Neuron (in vitro differentiated cells): ENCODE measurements around the gene KIF12.
"Not testable (repeated sequence)": the region's sequence is repeated elsewhere in the genome, so short reads cannot be mapped to it uniquely, and the experiment has no call there.

Source experiments
- H2AFZ ChIP-seq: one replicate; pipeline ENCODE4 v1.6.1; 2013; ENCODE audit warnings: low read depth, mild to moderate bottlenecking, inconsistent platforms, low read length, moderate library complexity
- H3K27me3 ChIP-seq: one replicate; pipeline ENCODE4 v1.6.1; 2013; ENCODE audit warnings: low read length; ENCODE audit not compliant: insufficient read depth
- H3K36me3 ChIP-seq: one replicate; pipeline ENCODE4 v1.6.1; 2013; ENCODE audit warnings: low read length; ENCODE audit not compliant: insufficient read depth
- H3K4me1 ChIP-seq: one replicate; pipeline ENCODE4 v1.6.1; 2013; ENCODE audit warnings: low read length; ENCODE audit not compliant: insufficient read depth
- H3K4me3 ChIP-seq: 2 replicates; pipeline ENCODE4 v1.5.1; 2013; ENCODE audit warnings: mild to moderate bottlenecking, low read length, moderate library complexity
- H3K9me3 ChIP-seq: one replicate; pipeline ENCODE4 v1.6.1; 2013; ENCODE audit warnings: low read length

The KIF12 gene

DNA sequence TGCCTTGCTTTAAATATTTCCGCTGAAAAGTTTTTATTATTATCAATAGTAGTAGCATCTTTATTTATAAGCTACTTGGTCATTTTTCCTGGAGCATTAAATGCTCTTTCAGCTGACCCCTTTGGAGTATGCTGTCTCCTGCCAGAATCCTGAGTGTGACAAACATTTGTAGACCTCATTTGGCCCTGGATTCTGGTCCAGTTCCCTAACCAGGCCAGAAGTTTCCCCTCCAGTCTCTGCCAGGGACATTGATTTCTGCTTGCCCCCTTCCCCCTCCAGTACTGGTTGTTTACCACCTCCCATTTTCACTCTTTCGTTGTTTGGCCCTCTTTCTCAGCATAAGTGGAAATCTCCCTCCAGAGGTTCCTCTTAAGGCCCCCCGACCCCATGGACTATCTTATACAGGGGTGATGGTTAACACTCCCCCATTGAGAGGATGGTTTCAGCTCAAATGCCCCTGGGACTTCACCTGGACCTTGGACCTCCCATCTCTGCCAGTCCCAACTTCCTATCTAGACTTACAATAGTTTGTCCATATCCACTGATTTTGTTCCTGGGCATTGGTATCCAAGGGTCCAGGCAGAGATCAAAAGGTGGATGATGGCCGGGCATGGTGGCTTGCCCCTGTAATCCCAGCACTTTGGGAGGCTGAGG is 31.7 kb upstream of the KIF12 start:
- Histone ChIP-seq H2AFZ (no peak overlapping the region), H3K27me3 (peaks cover 19% of the 10 kb centered on the region), H3K36me3 (no peaks in the 10 kb centered on the region), H3K4me3 (no peak overlapping the region), H3K9me3 (peaks cover 6% of the 10 kb centered on the region), H3K4me1 (no peaks in the 10 kb centered on the region)

- no peak overlapping the region for H3K4me3 ChIP-seq
- peaks cover 6% of the 10 kb centered on the region for H3K9me3 ChIP-seq
- H3K4me1 ChIP-seq, result no peaks in the 10 kb centered on the region
- H2AFZ ChIP-seq, result no peak overlapping the region
- H3K27me3 ChIP-seq, result peaks cover 19% of the 10 kb centered on the region
- no peaks in the 10 kb centered on the region for H3K36me3 ChIP-seq
These were observed 31.0 kb upstream of the KIF12 start for GRCh38 chr9:114130141-114130540.

DNA sequence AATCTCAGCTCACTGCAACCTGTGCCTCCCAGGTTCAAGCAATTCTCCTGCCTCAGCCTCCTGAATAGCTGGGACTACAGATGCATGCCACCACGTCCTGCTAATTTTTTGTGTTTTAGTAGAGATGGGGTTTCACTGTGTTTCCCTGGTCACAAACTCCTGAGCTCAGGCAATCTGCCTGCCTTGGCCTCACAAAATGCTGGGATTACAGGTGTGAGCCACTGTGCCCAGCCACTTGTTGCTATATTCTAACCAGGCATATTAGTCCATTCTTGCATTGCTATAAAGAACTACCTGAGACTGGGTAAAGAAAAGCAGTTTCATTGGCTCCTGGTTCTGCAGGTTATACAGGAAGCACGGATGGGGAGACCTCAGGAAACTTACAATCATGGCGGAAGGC is 29.7 kb upstream of the KIF12 start:
- peaks cover 11% of the 10 kb centered on the region for H3K27me3 ChIP-seq
- not testable (repeated sequence) for H3K4me3 ChIP-seq

DNA sequence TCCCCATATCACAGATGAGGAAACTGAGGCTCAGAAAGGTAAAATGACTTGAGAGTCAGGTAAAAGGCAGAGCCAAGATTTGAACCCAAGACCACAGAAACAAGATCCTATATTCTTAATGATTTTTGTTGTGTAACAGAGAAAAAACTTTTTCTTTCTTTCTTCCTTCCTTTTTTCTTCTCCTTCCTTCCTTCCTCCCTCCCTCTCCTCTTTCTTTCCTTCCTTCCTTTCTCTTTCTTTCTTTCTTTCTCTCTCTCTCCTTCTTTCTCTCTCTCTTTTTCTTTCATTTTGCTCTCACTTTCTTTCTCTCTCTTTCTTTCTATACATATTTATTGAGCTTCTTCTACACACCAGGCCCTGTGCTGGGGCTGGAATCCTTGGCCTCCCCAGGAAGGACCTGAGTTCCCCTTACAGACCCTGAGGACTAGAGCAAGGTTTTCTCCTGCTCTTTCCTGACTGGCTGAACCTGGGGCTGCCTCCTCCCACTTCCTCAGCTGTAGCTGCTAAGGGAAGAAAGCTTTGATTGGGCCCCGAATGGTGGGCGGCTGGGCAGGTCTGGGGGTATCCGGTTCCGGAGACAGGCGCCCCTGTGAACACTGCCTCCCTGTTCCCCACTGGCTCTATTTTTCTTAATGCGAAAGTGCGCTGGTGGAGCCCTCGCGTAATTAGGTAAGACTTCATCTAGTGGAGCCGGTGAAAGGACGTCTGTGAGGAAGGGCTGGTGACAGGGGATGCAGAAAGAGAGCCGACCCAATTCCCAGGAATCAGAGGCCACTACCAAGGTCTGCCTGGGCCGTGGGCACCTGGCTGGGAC is 27.4 kb upstream of the KIF12 start:
- Histone ChIP-seq H3K4me3 (no peak overlapping the region), H3K36me3 (no peaks in the 10 kb centered on the region), H3K9me3 (peaks cover 6% of the 10 kb centered on the region), H3K27me3 (peaks cover 4% of the 10 kb centered on the region), H2AFZ (no peak overlapping the region), H3K4me1 (no peaks in the 10 kb centered on the region)

More for the DNA sequence above, 29.7 kb upstream of the KIF12 start:
- H3K4me1 ChIP-seq, H3K9me3 ChIP-seq, H2AFZ ChIP-seq, H3K36me3 ChIP-seq: not testable (repeated sequence)

- Histone ChIP-seq H3K9me3 (peaks cover 6% of the 10 kb centered on the region), H3K36me3 (no peaks in the 10 kb centered on the region), H2AFZ (no peak overlapping the region), H3K4me1 (no peaks in the 10 kb centered on the region), H3K4me3 (no peak overlapping the region), H3K27me3 (no peaks in the 10 kb centered on the region)
These were observed 26.5 kb upstream of the KIF12 start for GRCh38 chr9:114125476-114126013.

DNA sequence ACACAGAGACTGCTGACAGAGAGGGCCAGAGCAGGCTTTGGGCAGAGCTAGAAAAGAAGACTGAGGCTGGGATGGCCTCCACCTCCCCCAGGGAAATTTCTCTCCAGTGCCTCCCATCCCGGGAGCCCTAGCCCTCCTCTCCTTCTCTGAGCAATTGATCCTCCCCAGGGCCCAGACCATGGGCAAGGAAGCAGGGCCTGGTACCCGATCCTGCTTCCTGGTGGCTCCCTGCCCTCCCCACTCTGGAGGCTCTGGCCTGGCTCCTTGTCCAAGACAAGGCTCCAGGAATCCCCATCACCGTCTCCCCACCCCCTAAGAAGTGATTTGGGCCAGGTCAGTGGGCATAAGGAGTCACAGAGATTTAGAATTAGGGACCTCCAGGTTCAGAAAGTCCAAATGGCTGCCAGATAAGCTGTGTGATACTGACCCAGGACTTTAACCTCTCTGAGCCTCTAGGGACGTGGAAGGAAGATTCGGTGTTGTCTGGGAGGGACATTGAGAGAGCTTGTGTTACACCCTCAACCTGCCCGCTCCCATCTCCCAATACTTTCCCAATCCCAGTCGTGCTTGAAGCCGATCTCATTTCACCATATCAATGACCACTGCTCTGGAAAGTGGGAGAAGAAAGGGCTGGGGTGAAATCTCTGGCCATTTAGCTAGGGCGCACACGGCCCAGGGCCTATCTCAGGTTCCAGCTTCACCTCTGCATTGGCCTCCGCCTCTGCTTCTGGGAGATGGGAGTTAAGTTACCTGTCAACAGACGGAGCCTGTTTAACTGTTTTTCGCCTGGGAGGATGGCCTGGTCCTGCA is 25.8 kb upstream of the KIF12 start:
- Histone ChIP-seq H3K27me3 (no peaks in the 10 kb centered on the region), H3K4me3 (no peak overlapping the region), H3K36me3 (no peaks in the 10 kb centered on the region), H2AFZ (no peak overlapping the region), H3K4me1 (no peaks in the 10 kb centered on the region), H3K9me3 (peaks cover 6% of the 10 kb centered on the region)

DNA sequence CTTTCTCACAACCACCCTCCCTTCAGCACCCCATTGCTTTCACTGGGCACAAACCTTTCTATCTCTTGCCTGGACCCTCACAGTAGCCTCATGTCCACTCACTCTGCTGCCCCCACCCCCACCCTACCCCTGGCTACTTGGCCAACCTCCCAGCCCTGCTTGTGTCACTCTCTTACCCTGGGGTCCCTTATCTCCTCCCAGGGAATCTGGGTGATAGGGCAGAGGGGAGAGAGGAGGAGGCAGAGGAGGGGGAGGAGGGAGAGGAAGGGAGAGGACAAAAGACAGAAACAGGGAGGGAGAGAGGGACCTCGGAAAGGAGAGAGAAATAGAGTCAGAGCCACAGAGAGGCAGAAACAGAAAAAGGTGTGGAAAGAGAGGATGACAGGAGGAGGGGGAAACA is 25.0 kb upstream of the KIF12 start:
- H2AFZ ChIP-seq, result no peak overlapping the region
- H3K36me3 ChIP-seq, result no peaks in the 10 kb centered on the region
- no peak overlapping the region for H3K4me3 ChIP-seq
- H3K4me1 ChIP-seq, result no peaks in the 10 kb centered on the region
- peaks cover 6% of the 10 kb centered on the region for H3K9me3 ChIP-seq
- no peaks in the 10 kb centered on the region for H3K27me3 ChIP-seq

DNA sequence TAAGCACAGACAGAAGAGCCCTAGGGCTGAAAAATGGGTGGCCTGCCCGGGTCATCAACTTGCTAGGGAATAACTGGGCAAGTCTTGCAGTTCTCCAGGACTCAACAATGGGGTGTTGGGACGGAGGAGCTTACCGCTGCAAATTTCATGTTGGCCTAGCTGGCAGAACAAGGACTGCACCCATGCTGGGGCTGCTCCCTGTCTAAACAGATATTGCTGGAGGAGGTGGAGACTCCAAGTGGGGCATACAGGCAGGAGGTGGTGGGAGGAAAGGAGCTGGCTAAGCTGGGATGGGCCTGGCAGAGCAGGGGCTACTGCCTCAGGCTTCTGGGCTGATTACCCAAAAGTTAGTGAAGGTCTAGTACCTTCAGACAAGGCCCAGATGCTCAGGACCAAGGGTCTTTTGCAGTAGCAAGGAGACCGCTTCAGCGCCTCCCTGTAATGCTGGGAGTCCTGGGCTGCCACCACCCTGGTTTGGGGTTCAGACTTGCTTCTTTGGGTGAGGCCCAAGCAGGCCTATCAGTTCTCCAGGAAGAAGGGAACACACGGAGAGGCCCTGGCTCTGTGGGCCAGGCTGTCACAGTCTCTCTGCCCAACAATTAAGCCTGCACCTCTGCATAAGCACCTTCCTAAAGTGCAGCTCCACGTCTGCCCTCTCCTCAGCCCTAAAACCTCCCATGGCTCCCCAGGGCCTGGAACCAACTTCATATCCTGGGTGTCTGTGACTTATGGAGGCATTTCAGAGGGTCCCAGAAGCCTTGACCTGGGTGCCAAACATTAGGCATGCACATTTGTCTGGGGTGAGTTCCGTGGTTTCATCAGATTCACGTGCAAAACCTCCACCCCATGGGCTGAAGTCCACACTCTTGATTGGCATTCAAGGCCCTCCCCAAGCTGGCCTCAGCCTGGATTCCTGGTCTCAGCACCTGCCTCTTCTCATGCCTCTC is 24.2 kb upstream of the KIF12 start:
- Histone ChIP-seq H3K36me3 (no peaks in the 10 kb centered on the region), H3K27me3 (no peaks in the 10 kb centered on the region), H3K4me3 (no peak overlapping the region), H3K9me3 (peaks cover 6% of the 10 kb centered on the region), H3K4me1 (peaks cover 6% of the 10 kb centered on the region), H2AFZ (no peak overlapping the region)

GRCh38 chr9:114122136-114123027 is 23.3 kb upstream of the KIF12 start:
- peaks cover under 1% of the 10 kb centered on the region for H3K9me3 ChIP-seq
- H3K27me3 ChIP-seq, result no peaks in the 10 kb centered on the region
- H2AFZ ChIP-seq, result no peak overlapping the region
- H3K4me3 ChIP-seq, result no peak overlapping the region
- no peaks in the 10 kb centered on the region for H3K36me3 ChIP-seq
- peaks cover 12% of the 10 kb centered on the region for H3K4me1 ChIP-seq

DNA sequence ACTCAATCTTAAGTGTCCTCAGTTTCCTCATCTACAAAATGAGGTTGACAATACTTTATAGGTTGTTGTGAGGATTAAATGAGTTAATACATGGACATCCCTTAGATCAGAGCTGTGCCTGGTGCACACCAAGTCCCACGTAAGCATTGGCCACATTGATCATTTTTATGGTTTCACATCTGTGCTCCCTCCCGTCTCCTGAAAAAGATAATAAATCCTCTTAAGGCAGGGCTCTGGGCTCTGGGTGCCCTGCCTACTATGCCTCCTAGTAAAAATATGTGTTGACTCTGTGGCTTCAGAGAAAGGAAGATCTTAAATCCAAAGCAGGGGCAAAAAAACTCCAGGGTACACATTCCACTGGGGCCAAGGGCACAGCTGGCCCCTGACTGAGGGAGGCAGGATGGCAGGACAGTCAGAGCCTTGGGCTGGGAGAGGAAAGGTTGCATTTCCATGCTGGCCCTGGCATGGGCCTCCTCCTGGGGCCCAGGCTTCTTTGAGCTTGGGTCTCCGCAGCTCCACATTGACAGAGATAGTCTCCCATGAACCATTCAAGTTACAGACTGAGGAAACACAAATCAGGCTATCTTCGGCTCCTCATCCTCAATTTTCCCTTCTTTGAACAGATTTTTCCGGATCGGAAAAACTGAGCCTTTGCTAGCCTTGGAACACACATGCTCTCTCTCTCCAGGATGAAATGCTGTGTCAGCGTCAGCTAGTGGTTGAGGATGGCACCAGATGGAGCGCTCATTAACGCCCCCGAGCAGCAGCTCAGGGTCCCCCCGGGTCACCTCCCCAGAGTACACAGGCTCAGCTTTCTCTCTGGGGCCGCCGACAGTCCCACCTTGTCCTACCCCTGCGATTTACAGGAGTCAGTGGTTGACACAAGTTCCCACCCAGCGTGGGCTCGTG is 22.4 kb upstream of the KIF12 start:
- H2AFZ ChIP-seq, result no peak overlapping the region

More for the DNA sequence above, 22.4 kb upstream of the KIF12 start:
- Histone ChIP-seq H3K4me3 (no peak overlapping the region), H3K36me3 (no peaks in the 10 kb centered on the region), H3K27me3 (no peaks in the 10 kb centered on the region), H3K4me1 (peaks cover 12% of the 10 kb centered on the region), H3K9me3 (no peaks in the 10 kb centered on the region)
